Measurements from ENCODE around the gene RANBP3.
A peak's percentile ranks its signal among the peaks of the same experiment; 100 is the strongest.

The RANBP3 gene

DNA sequence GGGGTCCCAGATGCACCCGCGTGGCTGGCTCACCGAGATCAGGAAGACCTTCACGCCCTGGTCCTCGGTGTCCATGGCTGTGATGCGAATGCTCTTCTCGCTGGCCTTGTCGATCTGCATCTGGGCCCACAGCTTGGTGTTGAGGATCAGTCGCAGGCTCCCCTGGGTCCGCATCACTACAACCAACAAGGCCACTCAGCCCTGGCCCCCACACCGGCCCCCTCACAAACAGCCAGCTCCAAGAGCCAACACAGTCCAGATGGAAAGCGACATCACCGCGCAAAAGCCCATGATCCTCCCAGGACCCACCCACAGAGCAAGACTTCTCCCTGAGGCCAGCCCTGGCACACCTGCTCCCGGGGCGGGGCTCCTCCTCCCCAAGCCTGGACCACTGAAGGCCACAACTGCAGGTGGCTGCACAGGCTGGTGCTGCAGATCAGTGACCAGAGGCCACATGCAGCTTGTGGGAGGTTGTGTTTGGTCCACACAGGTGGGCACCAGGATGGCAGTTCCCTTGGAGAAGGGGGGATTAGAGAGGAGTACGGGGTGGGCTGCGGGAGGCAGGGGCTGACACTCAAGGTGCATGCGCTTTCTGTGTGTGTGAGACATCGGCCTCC, 59.4 kb downstream of the RANBP3 start:
- no peak for DNase-seq

DNA sequence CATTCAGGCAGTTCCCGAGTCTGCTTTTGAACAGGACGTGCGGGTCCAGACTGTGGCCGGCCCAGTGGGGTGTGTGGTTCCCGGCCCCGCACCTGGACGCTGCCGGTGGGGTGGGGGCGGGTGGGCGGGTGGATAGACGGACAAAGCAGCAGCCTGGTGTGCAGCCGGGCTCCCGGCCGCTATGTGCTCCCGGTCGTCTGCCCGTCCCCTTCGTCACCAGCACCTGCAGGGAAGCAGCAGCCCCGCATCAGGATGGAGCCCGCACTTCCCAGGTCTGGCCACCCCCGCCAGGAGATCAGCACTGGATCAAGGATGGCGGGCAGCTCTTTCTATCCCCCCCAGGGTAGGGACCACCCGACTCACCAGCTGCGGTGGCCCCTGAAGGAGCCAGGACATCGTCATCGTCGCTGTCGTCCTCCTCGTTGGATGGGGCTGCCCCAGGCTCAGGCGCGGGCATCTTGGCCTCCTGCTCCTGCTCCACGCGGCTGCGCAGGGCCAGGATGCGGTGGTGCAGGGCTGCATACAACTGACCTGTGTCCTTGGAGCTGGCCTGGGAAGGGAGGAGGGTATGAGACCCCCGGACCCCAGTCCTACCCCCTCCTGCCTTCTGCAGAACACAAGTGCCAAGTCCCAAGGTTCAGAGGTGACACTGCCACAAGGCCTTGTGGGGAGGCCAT, 60.4 kb downstream of the RANBP3 start:
- DNase-seq = no peak

DNA sequence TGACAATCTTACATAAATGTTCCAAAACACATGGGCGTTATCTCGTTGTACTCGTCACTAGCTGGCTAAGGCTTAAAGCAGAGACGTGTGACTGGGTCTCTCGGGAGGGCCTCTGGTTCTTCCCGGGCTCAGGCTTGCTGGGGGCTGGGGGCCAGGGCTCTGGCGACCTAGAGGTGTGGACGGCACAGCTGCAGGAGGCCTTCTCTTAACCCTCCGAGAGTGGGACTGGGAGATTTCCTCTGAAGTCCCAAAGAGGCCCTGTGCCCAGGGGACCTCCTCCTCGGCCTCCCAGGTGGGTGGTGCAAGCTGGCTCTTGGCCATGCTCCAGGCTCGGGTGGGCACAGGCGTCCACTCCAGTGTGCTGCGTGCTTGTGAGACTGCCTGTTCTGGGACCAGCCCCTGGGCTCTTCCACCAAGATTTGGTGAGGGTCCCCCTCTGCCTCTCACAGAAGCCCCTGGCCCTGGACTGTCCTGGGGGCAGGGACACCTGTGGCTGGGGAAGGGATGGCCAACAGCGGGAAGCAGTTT, 61.7 kb downstream of the RANBP3 start:
- DNase-seq = no peak

DNA sequence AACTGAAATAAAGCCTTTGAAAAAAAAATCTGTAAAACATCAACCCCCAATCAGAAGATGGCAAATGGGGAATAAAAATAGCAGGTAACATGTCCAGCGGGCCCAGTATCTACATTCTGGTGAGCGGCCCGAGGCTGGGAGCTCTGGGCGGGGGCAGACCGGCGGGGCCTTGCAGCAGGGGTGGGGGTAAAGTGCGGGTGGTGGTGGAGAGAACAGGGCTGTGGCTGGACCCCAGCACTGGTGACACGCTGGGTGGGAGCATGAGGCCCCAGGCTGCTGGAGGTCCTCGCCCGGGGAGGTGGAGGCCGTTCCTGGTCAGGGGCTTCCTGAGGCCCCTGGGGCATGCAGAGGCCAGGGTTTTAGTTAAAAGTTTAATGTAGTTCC, 62.2 kb downstream of the RANBP3 start:
- no peak for DNase-seq

DNA sequence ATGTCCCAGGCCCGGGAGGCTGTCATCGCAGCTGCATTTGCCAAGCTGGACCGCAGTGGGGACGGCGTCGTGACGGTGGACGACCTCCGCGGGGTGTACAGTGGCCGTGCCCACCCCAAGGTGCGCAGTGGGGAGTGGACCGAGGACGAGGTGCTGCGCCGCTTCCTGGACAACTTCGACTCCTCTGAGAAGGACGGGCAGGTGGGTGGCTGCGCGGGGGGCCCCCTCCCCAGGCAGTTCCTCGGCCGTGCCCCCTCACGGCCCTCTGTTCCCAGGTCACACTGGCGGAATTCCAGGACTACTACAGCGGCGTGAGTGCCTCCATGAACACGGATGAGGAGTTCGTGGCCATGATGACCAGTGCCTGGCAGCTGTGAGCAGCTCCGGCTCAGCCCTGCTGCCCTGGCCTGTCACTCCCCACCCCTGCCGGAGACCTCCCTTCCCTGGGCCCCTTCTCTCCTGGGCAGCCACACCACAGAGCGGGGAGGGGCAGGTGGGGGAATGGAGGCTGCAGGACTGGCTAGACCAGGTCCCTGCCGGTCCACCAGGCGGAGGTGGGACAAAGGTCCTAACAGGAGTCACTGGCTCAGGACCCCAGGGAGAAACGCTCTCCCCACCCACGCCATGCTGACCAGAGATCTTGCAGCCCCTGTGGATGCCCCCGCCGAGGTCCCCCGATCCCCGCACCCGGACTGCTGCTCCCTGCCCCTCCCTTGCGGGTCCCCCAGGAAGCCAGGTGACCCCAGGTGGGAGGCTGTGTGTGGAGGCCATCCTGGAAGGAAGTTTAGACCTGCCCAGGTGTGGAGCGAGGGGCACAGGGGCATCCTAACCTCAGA, 62.8 kb downstream of the RANBP3 start:
- no peak for DNase-seq

DNA sequence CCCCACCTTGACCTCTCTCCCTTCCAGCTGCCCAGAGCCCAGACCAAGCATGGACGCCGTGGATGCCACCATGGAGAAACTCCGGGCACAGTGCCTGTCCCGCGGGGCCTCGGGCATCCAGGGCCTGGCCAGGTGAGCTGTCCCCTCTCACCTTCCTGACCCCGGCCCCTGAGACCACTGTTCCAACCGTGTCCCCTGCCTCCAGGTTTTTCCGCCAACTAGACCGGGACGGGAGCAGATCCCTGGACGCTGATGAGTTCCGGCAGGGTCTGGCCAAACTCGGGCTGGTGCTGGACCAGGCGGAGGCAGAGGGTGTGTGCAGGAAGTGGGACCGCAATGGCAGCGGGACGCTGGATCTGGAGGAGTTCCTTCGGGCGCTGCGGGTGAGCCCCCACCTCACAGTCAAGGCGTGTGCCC, 63.6 kb downstream of the RANBP3 start:
- DNase-seq = no peak

DNA sequence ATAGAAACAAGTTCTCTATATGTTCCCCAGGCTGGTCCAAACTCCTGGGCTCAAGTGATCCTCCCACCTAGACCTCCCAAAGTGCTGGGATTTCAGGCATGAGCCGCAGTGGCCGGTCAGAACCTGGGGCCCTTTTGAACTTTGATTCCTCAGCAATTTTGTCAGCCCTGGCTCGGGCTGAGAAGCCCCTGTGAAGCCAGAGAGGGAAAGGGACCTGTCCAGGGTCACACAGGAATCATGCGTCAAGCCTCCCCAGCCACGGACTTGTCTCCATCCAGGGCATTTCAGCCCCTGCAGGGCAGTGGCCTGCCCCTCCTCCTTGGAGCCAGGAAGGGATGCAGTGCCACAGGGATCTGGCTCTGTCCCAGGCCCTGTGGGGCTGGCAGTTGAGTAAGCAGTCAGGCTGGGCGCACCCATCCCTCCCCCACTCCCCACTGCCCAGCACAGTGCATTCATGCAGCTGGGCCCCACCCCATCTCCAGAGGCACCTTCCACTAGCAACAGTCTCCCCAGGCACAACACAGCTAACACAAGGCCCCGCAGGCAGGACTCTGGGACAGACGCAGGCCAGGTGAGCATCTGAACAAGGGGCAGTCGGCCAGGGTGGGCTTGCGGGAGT, 64.1 kb downstream of the RANBP3 start, which contains the start of gene CAPS:
Gene CAPS (plus strand): TSS at position 516 of the 619 bp plus-strand sequence. CDS start 153 bp downstream, outside the sequence.
- DNase-seq = no peak

DNA sequence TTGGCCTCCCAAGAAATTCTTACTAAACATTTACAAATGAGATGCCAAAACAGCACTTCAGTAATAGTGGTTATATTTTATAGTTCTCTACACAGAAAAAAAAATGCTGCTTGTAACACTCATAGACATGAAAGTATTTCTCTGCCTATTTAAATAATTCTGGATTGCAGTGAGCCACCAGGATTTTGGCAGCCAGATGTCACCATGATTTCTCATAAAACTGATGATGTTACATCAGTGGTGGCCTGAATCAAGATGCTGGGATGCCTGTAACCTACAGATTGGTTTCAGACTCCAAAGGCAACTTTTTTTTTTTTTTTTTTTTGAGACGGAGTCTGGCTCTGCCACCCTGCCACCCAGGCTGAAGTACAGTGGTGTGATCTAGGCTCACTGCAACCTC, 66.6 kb downstream of the RANBP3 start:
- DNase-seq = no peak

DNA sequence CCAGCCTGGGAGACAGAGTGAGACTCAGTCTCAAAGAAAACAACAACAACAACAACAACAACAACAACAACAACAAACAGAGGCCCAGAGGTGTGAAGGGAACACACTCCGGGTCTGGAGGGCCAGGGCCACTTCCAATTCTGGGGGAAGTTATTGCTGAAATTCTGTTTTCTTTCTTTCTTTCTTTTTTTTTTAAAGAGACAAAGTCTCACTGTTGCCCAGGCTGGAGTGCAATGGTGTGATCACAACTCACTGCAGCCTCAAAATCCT, 67.4 kb downstream of the RANBP3 start:
- DNase-seq = no peak

DNA sequence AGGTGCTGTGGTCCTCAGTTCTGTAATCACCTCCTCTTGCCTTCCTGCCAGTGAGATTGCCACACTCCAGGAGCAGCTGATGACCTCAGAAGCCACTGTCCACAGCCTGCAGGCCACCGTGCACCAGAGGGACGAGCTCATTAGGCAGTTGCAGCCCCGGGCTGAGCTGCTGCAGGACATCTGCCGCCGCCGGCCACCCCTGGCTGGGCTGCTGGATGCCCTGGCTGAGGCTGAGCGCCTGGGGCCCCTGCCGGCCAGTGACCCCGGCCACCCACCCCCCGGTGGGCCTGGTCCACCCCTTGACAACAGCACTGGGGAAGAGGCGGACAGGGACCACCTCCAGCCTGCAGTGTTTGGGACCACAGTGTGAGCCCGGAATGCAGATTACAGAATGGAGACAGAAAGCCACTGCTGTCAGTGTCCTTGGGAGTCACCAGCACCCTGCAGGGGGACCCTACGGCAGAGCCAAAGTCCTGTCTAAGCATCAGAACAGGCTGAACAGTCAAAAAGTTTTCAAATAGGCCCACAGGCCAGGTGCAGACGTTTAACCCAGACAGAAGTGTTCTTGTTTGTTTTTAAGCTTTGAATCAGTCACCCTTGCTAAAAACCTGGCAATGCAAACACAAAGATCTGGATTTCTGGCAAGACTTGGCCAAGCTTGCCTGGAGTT, 69.0 kb downstream of the RANBP3 start:
- DNase-seq = no peak

DNA sequence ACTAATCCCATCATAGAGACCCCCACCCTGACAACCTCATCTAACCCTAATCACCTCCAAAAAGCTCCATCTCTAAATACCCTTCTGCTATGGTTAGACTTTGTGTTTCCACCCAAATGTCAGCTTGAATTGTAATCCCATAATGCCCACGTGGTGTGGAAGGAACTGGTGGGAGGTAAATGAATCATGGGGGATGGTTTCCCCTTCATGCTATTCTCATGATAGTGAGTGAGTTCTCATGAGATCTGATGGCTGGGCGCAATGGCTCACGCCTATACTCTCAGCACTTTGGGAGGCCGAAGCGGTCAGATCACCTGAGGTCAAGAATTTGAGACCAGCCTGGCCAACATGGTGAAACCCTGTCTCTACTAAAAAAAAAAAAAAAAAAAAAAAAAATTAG, 70.7 kb downstream of the RANBP3 start:
- DNase-seq = no peak

DNA sequence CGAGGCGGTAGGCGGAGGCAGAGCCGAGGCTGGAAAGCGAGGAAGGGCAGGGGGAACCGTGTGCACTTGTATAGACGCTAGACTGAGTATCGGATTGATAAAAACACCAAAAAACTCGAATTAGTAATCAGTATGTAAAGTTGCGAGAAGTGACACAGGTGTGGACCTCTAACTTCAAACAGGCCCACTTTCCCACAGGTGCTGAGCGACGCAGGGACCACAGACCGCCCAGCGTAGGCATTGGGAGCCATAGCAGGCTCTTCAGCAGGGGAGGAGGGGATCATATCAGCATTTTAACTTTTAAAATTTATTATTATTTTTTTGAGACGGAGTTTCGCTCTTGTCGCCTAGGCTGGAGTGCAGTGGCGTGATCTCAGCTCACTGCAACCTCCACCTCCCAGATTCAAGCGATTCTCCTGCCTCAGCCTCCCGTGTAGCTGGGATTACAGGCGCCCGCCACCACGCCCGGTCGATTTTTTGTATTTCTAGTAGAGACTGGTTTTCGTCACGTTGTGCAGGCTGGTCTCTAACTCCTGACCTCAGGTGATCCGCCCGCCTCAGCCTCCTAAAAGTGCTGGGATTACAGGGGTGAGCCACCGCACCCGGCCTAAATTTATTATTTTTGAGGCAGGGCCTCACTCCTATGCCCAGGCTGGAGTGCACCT, 72.7 kb downstream of the RANBP3 start:
- no peak for DNase-seq

DNA sequence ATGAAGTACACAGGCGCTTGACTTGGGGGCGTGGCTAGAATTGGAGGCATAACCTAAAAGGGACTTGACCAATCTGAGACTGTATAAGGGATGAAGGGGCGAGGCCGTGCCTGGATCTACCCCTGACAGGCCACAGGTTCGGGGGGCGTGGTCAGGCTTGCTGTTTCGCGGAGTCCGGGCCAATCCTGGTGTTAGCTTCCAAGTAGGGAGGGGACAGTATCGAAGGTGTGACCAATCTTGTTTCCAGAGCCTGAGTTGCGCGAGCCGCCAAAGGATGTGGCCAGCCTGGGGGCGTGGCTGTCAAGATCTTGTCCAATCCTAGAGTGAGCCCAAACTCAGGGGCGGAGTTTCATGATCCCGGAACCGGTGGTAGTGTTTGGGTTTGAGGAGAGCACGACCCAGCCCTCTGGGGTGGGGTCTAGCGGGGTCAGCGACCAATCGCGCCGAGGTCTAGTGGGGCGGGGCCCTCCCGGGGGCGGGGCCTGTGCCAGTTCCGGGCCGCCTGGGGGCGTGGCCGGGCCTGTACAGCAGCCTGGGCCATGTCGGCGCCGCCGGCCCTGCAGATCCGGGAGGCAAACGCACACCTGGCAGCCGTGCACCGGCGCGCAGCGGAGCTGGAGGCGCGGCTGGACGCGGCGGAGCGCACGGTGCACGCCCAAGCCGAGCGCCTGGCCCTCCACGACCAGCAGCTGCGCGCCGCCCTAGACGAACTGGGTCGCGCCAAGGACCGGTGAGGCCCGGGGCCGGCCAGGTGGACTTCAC, 73.4 kb downstream of the RANBP3 start, which contains the start of gene VMAC:
Gene VMAC (plus strand): TSS at position 521 of the 762 bp plus-strand sequence. CDS start 19 bp downstream, at position 540.
- peak; percentile 100 for DNase-seq

DNA sequence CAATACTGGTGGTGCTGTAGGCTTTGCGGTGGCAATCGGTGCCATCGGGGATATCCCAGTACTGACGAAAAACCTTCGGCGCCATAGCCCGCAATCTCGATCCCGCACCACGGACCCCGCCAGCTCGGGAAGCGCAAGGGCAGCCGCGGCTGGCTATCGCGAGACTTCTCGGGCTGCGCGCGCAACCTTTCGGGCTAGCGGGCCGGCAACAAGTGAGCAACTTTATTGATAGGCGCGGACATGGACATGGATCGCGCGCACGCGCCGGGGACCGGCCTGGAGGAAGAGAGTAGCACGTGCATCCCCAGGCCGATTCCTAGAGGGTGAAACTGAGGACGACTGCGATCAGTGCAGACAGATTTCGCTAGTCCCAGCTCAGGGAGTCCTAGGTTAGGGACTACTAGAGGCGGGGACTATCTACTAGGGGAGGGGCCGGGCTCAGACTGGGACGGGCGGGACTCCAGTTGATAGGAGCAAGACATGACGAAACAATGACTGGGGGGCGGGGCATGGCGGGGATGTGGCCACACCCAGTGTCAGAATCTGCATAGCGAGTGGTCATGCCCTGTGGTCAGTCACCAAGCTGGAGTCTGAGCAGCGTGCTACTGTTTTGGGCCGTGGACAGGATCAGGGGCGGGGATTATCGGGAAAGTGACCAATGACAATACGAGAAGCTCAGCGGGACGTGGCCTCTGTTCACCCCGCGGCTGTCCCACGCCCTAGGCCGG, 74.2 kb downstream of the RANBP3 start, which contains the start of gene NDUFA11:
Gene NDUFA11 (minus strand): TSS at position 167 of the 728 bp plus-strand sequence. CDS start 82 bp downstream, at position 85.
- peak; percentile 98 for DNase-seq

DNA sequence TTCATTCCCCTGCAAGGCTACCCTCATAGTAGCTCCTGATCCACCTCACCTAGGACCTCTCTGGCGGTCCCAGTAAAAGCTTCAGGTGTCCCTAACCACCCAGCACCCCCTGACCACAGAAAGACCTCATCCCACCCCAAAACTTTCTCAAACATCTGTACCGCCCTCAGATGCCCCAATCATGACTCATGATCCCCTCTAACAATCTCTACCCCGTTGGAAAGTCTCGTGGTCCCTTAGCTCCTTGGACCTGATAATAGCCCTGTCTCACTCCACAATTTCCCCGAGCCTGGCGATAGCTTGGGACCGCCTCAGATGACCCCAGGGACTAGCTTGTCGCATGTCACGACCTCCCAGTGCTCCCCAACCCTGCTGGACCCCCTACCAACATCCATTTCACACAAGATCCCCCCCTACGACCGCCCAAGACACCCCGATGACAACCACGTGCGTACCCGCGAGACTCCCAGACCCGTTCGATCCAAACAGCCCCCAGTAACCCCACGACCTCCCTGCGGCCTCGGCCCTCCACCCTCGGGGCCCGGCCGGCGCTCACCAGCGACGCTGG, 74.8 kb downstream of the RANBP3 start:
- peak; percentile 72 for DNase-seq

DNA sequence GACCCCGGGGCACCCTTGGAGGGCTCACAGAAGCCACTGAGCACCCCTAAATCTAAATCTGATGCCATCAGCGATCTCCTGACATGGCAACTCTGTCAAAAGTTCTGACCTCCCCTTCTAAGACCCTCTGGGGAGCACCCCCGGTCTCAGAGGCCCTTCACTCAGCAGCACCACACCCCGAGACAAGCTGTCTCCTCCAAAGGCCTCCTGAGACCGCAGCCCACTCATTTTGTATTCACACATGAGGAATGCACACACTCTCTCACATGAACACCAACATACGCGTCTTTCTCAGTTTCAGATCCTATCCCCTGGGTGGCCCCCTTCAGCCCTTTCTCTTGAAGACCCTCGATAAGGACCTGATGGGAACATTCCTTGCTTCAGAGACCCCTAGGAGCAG, 77.0 kb downstream of the RANBP3 start:
- no peak for DNase-seq

DNA sequence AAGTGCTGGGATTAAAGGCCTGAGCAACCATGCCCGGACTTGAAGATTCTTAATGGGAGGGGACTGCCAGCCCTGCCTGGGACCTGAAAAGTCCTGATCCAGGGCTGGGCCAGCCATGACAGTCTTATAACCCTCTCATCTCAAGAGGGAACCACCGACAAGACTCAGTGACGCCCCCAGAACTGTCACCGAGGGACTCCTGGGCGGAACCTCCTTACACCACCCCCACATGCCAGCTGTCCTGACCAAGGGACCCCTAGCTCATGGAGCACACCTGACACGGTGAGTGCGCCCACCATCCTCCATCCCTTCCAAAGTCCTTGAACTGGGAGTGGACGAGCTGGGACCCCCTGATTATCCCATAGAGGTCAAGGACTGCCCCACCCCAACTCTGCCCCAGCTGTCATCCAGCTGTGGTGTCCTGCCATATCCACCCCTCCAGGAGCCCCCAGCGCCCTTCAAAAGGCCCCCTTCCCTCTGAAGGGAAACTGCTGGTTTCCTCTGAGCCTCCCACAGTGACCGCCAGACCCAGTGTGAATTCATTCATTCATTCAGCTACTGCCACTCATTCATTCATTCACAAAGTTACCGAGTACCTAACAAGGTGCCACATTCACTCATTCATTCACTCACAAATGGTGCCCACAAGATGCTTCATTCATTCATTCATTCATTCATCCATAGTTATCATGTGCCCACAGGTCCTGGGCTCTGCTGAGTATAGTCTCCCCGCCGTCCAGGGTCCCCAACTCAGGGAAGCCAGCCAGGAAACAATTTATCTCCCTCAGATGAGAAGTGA, 78.0 kb downstream of the RANBP3 start:
- no peak for DNase-seq

DNA sequence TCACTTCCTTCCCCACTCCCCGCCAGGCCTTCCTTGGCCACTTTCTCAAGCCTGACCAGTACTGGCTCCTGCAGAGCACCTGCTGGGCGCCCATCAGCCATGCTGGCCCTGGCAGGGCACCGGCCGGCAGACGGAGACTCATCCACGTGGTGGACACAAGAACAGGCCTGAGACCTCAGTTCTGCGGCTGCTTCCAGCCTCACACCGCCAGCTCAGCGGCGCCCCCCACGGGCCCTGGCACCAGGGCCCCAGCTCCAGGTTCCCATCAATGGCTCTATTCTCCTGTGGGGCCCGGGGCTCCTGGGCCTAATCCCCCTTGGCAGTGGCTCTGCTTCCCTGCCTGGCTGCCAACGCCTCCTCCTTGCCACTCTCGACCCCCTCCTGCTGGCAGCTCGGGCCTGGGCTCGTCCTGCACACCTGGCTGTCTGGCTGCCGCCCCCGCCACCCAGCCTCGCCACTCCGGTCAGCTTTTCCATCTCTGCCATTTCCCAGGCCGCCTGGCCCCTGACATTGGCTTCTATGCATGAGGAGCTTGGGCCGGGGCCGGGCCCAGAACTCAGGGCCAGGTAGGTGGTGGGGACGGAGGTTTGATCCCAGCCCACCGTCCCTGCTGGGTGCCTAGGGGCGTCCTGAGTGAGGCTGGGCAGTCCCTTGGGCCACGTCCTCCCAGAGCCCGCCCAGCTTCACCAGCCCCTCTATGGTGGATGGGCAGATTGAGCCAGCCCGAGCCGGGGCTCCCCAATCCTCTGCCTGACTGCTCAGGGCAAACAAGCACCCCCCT, 80.6 kb downstream of the RANBP3 start:
- no peak for DNase-seq
